ENCODE results near the gene CIDEC. TPM values are rescaled to one million over a fixed set of nuclear protein-coding genes. Genes with fewer than 3 reads are reported as not detected.
"Not testable (repeated sequence)": the region's sequence is repeated elsewhere in the genome, so short reads cannot be mapped to it uniquely, and the experiment has no call there.

Gene CIDEC
- total RNA-seq, 1 experiment from 2014 or later: not detected

GRCh38 chr3:9876991-9877390 is 3.1 kb downstream of the CIDEC start:
- peaks cover 5% of the 10 kb centered on the region for H3K4me1 Mint-ChIP-seq (ENCODE audit: insufficient read depth, unreplicated experiment)
- intact Hi-C loops (cut with micrococcal nuclease): no loop called here
- ChIA-PET POLR2A (interaction anchor here (0.8 kb wide), 1 partner anchor 9 kb away, joined by 4 read pairs; no protein-coding TSS in a partner anchor), CTCF (no interaction called here)
- no peaks in the 10 kb centered on the region for H3K27me3 Mint-ChIP-seq (ENCODE audit: insufficient read depth, unreplicated experiment)
- no peak for TF ChIP-seq CTCF (IDR thresholded peaks at IDR 0.05; ENCODE audit: unreplicated experiment)
- H3K9me3 Mint-ChIP-seq (ENCODE audit: unreplicated experiment): no peaks in the 10 kb centered on the region
- H3K36me3 Mint-ChIP-seq (ENCODE audit: insufficient read depth, unreplicated experiment): no peaks in the 10 kb centered on the region
- H3K4me3 Mint-ChIP-seq (ENCODE audit: unreplicated experiment): no peak overlapping the region
- H3K27ac Mint-ChIP-seq (ENCODE audit: low read depth, unreplicated experiment): no peak overlapping the region
- no peak for DNase-seq (ENCODE audit: unreplicated experiment)
- BruUV-seq (replicated peaks): no TSS peak

GRCh38 chr3:9876255-9876654 is 3.8 kb downstream of the CIDEC start:
- H3K27me3 Mint-ChIP-seq (ENCODE audit: insufficient read depth, unreplicated experiment); H3K36me3 Mint-ChIP-seq (ENCODE audit: insufficient read depth, unreplicated experiment): not testable (repeated sequence)

GRCh38 chr3:9875448-9875847 is 4.6 kb downstream of the CIDEC start:
- Mint-ChIP-seq H3K27me3 (ENCODE audit: insufficient read depth, unreplicated experiment) (no peaks in the 10 kb centered on the region), H3K27ac (ENCODE audit: low read depth, unreplicated experiment) (no peak overlapping the region), H3K4me1 (ENCODE audit: insufficient read depth, unreplicated experiment) (peaks cover 5% of the 10 kb centered on the region), H3K4me3 (ENCODE audit: unreplicated experiment) (no peak overlapping the region), H3K9me3 (ENCODE audit: unreplicated experiment) (no peaks in the 10 kb centered on the region), H3K36me3 (ENCODE audit: insufficient read depth, unreplicated experiment) (no peaks in the 10 kb centered on the region)
- DNase-seq (ENCODE audit: unreplicated experiment): no peak
- BruUV-seq (replicated peaks): no TSS peak
- intact Hi-C loops (cut with micrococcal nuclease): no loop called here
- ChIA-PET POLR2A (interaction anchor here (0.5 to 3.4 kb wide), 2 partner anchors 9 to 161 kb away, joined by 6 to 14 read pairs; no protein-coding TSS in a partner anchor), CTCF (no interaction called here)
- TF ChIP-seq CTCF (IDR thresholded peaks at IDR 0.05; ENCODE audit: unreplicated experiment): no peak

More at GRCh38 chr3:9876255-9876654, 3.8 kb downstream of the CIDEC start:
- POLR2A ChIA-PET: interaction anchor here (3.4 kb wide), 1 partner anchor 8 kb away, joined by 14 read pairs; no protein-coding TSS in a partner anchor
- H3K4me3 Mint-ChIP-seq (ENCODE audit: unreplicated experiment); H3K4me1 Mint-ChIP-seq (ENCODE audit: insufficient read depth, unreplicated experiment); CTCF ChIA-PET; H3K9me3 Mint-ChIP-seq (ENCODE audit: unreplicated experiment); DNase-seq (ENCODE audit: unreplicated experiment); intact Hi-C loops (cut with micrococcal nuclease); BruUV-seq (replicated peaks); H3K27ac Mint-ChIP-seq (ENCODE audit: low read depth, unreplicated experiment): not testable (repeated sequence)

GRCh38 chr3:9872067-9872466 is 8.0 kb downstream of the CIDEC start:
- DNase-seq (ENCODE audit: unreplicated experiment); intact Hi-C loops (cut with micrococcal nuclease); BruUV-seq (replicated peaks); H3K27me3 Mint-ChIP-seq (ENCODE audit: insufficient read depth, unreplicated experiment); H3K4me1 Mint-ChIP-seq (ENCODE audit: insufficient read depth, unreplicated experiment); H3K4me3 Mint-ChIP-seq (ENCODE audit: unreplicated experiment); H3K9me3 Mint-ChIP-seq (ENCODE audit: unreplicated experiment); H3K36me3 Mint-ChIP-seq (ENCODE audit: insufficient read depth, unreplicated experiment): not testable (repeated sequence)
- CTCF ChIA-PET: interaction anchor here (0.8 to 1.7 kb wide), 3 partner anchors 11 to 13 kb away, joined by 3 to 4 read pairs (median 3); no protein-coding TSS in a partner anchor
- POLR2A ChIA-PET: interaction anchor here (1.0 to 1.1 kb wide), 3 partner anchors 13 to 62 kb away, joined by 3 to 6 read pairs (median 5); partner anchors contain the start of genes CRELD1 and JAGN1
- H3K27ac Mint-ChIP-seq (ENCODE audit: low read depth, unreplicated experiment): peak overlapping the region; percentile 79

- no peak for TF ChIP-seq CTCF (IDR thresholded peaks at IDR 0.05; ENCODE audit: unreplicated experiment)
- CTCF ChIA-PET: interaction anchor here (0.6 to 1.7 kb wide), 4 partner anchors 11 to 14 kb away, joined by 3 to 4 read pairs (median 3); no protein-coding TSS in a partner anchor
- POLR2A ChIA-PET: interaction anchor here (0.9 kb wide), 1 partner anchor 20 kb away, joined by 4 read pairs; no protein-coding TSS in a partner anchor
- peaks cover 16% of the 10 kb centered on the region for H3K4me1 Mint-ChIP-seq (ENCODE audit: insufficient read depth, unreplicated experiment)
- BruUV-seq (replicated peaks): no TSS peak
- H3K9me3 Mint-ChIP-seq (ENCODE audit: unreplicated experiment): no peaks in the 10 kb centered on the region
- intact Hi-C loops (cut with micrococcal nuclease): no loop called here
- H3K36me3 Mint-ChIP-seq (ENCODE audit: insufficient read depth, unreplicated experiment): no peaks in the 10 kb centered on the region
- peak; percentile 47 for DNase-seq (ENCODE audit: unreplicated experiment)
- H3K4me3 Mint-ChIP-seq (ENCODE audit: unreplicated experiment): no peak overlapping the region
- no peak overlapping the region for H3K27ac Mint-ChIP-seq (ENCODE audit: low read depth, unreplicated experiment)
- H3K27me3 Mint-ChIP-seq (ENCODE audit: insufficient read depth, unreplicated experiment): no peaks in the 10 kb centered on the region
Measured at GRCh38 chr3:9870978-9871377, 9.1 kb downstream of the CIDEC start.
